Heart right ventricle (tissue), 16 donors: ENCODE results near the gene FAM219A. TPM values are rescaled to one million over a fixed set of nuclear protein-coding genes. Genes with fewer than 3 reads are reported as not detected.

Source experiments
- ATAC-seq, 8 donors: fragments of 200-7000 bp; cut with Tn5 transposase; one replicate each; pipeline ENCODE4 v1.9.1; 2020; ENCODE audit warnings: mild to moderate bottlenecking in 8 of 8, moderate library complexity in 8 of 8, moderate number of reproducible peaks in 1 of 8
- DNase-seq, 2 donors: peaks; one replicate each; pipeline ENCODE4 v3.0.0-alpha.2; 2020
- H3K27ac ChIP-seq, 10 donors: fragments of 200-600 bp; sonication (generic) in 2 of 10; one replicate each; pipeline versions ENCODE4 v1.5.0 to v1.8.0; 2020 to 2022; ENCODE audit warnings: mild to moderate bottlenecking in 3 of 10
- H3K27me3 ChIP-seq, 7 donors: fragments of 200-600 bp; one replicate each; pipeline ENCODE4 v1.8.0; 2021 to 2022; ENCODE audit warnings: mild to moderate bottlenecking in 2 of 7
- H3K36me3 ChIP-seq, 9 donors: fragments of 200-600 bp; sonication (generic) in 1 of 9; one replicate each; pipeline versions ENCODE4 v1.5.0 to v1.8.0; 2020 to 2022; ENCODE audit warnings: mild to moderate bottlenecking in 2 of 9
- H3K4me1 ChIP-seq, 9 donors: fragments of 200-600 bp; sonication (generic) in 1 of 9; one replicate each; pipeline versions ENCODE4 v1.5.0 to v1.8.0; 2020 to 2022; ENCODE audit warnings: mild to moderate bottlenecking in 4 of 9
- H3K4me3 ChIP-seq, 10 donors: fragments of 200-600 bp; sonication (generic) in 2 of 10; one replicate each; pipeline versions ENCODE4 v1.5.0 to v1.8.0; 2020 to 2022; ENCODE audit warnings: mild to moderate bottlenecking in 7 of 10, moderate library complexity in 2 of 10
- H3K9me3 ChIP-seq, 11 donors: fragments of 200-600 bp in 10 of 11; sonication (generic) in 2 of 11; one replicate each; pipeline versions ENCODE4 v1.5.0 to v1.8.0; 2013 to 2022; ENCODE audit warnings: mild to moderate bottlenecking in 2 of 11, control low read depth in 1 of 11, moderate library complexity in 1 of 11
- WGBS, 2 donors: extraction: QIAGEN DNeasy Blood & Tissue Kit; methylation state at CpG; one replicate each; pipeline ENCODE4 v1.1.7; 2013; ENCODE audit warnings: inconsistent platforms in 1 of 2; 5-methylcytosine and 5-hydroxymethylcytosine counted together
- intact Hi-C, 10 donors: fragments of 100-400 bp; cut with DNase I; formaldehyde crosslinking; loops; one replicate each; pipeline versions ENCODE4 v1.11.1 to v1.14.2; 2022
- polyA plus RNA-seq, 2 donors: library from polyadenylated mRNA; stranded (reverse); fragments of 200-250 nt; gene quantifications; one replicate each; pipeline ENCODE4 v1.2.3, GENCODE V29; 2013
- total RNA-seq, 10 donors: library from RNA; stranded (reverse); fragmentation: NEBNext Ultra II Directional in 3 of 10; extraction: Animal tissue kit (Norgen Biotek cat#: 25700) in 3 of 10; gene quantifications; one replicate each; pipeline versions ENCODE4 v1.2.1 to v1.2.4, GENCODE V29; 2021 to 2023
- TF ChIP-seq, protein P1 (sequence below), 9 donors: fragments of 200-600 bp; sonication (generic) in 2 of 9; IDR thresholded peaks; one replicate each; pipeline versions ENCODE4 v1.5.0 to v1.8.0; 2021 to 2022; ENCODE audit warnings: antibody characterized with exemption in 9 of 9, mild to moderate bottlenecking in 5 of 9, moderate library complexity in 1 of 9
- donor health status: Arrhythmogenic right ventricular cardiomyopathy.
- donor health status: ischemic (EF 13 %, LVEDD 7.1; RV severe dilation, severe dysfunction).
- donor health status: healthy with polysubstance abuse.
- donor health status: DM: no; HTN: yes; CAD: no.
- donor health status: DM: no; HTN: no; CAD: no.
- donor health status: ischemic (EF 25% LVEDD 6.9; RV normal size, moderate dysfunction).
- donor health status: ischemic (EF 25% LVEDD 5.7; RV mildly dilated, moderate dysfunction).
- donor health status: healthy.
- donor health status: DM: yes; HTN: yes; CAD: no.
- donor health status: Ischemic cardiomyopathy.
- donor health status: ischemic (EF 35%, LVEDD 5.7; RV mildly dilated, moderate dysfunction).
- donor health status: nonischemic (EF 11% LVEDD 7.7; RV severe dilation, severe dysfunction).
- donor health status: DM: yes; HTN: yes; CAD: no.
- donor health status: PGD.
- donor health status: ischemic (EF 29% LVEDD 5.4; RV normal size, mild dysfunction).
- donor health status: nonischemic (EF 23%, LVEDD 6.1; RV moderate dilation, normal function).

The FAM219A gene
- total and polyA plus RNA-seq, 12 donors = 15.1 to 38.6 (median 25.9) TPM

DNA sequence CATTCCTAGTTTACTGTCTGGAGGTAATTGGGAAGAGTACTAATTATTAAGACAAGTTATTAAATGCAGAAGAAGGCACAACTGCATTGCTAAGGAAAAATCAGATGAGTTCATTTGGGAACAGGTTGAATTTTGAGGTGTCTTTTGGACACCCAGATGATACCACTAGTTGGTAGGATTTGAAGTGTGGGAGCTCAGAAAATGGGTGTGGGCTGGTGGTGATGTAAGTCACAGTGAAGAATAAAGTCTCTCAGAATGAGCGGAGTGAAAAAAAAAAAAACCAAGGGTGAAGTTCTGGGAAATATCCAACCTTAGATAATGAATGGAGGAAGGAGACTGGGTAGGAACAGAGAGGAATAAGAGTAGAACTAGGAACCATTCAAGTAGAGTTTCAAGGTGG is 46.0 kb downstream of the FAM219A start:
- no peaks in the 10 kb centered on the region for H3K27me3 ChIP-seq
- TF ChIP-seq, protein P1, sequence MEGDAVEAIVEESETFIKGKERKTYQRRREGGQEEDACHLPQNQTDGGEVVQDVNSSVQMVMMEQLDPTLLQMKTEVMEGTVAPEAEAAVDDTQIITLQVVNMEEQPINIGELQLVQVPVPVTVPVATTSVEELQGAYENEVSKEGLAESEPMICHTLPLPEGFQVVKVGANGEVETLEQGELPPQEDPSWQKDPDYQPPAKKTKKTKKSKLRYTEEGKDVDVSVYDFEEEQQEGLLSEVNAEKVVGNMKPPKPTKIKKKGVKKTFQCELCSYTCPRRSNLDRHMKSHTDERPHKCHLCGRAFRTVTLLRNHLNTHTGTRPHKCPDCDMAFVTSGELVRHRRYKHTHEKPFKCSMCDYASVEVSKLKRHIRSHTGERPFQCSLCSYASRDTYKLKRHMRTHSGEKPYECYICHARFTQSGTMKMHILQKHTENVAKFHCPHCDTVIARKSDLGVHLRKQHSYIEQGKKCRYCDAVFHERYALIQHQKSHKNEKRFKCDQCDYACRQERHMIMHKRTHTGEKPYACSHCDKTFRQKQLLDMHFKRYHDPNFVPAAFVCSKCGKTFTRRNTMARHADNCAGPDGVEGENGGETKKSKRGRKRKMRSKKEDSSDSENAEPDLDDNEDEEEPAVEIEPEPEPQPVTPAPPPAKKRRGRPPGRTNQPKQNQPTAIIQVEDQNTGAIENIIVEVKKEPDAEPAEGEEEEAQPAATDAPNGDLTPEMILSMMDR (IDR thresholded peaks at IDR 0.05) = no peak
- no peak for DNase-seq
- intact Hi-C loops = loop anchor here in 1 of 10 donors (2.0 kb wide), 1 partner anchor 88 kb away; no protein-coding TSS in a partner anchor
- peaks cover 0 to 10% (median 0%) of the 10 kb centered on the region in 9 donors for H3K4me1 ChIP-seq
- WGBS, 2 donors = 42 to 50% methylated on average over 1 of the region's 1 CpG
- H3K9me3 ChIP-seq = no peaks in the 10 kb centered on the region
- ATAC-seq = no peak
- H3K4me3 ChIP-seq = no peak overlapping the region
- peaks cover 0 to 26% (median 0%) of the 10 kb centered on the region in 9 donors for H3K36me3 ChIP-seq
- H3K27ac ChIP-seq = no peak overlapping the region

DNA sequence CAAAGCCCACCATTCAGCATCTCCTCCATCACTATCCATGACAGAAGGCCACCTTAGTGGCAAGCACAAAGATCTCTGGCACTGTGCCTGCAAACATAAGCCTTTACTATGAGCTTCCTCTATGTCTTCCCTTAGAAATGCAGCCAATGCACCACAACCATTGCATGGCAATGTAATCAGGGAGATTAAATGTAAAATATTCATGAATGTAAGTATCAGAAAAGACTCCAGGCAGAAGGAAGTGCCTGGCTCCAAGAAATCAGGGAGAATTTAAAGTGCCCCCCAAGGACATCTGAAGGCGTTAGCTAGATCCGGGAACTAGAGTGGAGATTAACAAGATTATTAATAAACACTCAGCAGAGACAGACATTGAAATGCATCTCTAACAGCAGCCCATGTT is 49.2 kb downstream of the FAM219A start:
- Histone ChIP-seq H3K27ac (no peak overlapping the region), H3K4me1 (peaks cover 0 to 10% (median 0%) of the 10 kb centered on the region in 9 donors), H3K4me3 (no peak overlapping the region), H3K9me3 (no peaks in the 10 kb centered on the region), H3K27me3 (no peaks in the 10 kb centered on the region), H3K36me3 (peaks cover 0 to 48% (median 4%) of the 10 kb centered on the region in 9 donors)
- DNase-seq (no peak), ATAC-seq (no peak)
- WGBS, 2 donors = 69 to 75% methylated on average over 2 of the region's 2 CpGs
- TF ChIP-seq, protein P1 (IDR thresholded peaks at IDR 0.05) = no peak
- intact Hi-C loops = loop anchor here in 4 of 10 donors (5.0 to 10.0 kb wide), 5 partner anchors 86 to 783 kb away; no protein-coding TSS in a partner anchor

DNA sequence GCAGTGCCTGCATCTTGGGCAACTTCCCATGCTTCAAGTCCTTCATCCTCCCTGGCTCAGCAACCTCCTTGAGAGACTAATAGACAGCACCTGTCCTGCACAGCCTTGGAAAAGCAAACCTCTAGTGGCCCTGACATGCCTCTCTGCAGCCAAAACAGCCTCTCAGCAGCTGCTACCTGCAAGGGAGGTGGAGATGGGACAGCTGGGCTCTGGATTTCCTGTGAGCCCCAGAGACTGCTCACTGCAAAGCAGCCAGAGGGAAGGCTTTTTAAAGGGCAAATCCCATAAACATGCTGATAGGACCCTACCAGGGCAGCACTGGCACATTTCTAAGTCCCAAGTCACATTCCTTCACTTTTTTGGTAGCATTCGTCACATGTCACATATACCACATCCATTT is 50.2 kb downstream of the FAM219A start:
- DNase-seq = no peak
- H3K36me3 ChIP-seq = peaks cover 0 to 58% (median 14%) of the 10 kb centered on the region in 9 donors
- no peak overlapping the region for H3K27ac ChIP-seq
- peaks cover 0 to 10% (median 0%) of the 10 kb centered on the region in 9 donors for H3K4me1 ChIP-seq
- no peaks in the 10 kb centered on the region for H3K27me3 ChIP-seq
- no peak for ATAC-seq
- 92 to 100% methylated on average over 1 of the region's 1 CpG for WGBS, 2 donors
- no peaks in the 10 kb centered on the region for H3K9me3 ChIP-seq
- H3K4me3 ChIP-seq = no peak overlapping the region
- intact Hi-C loops = loop anchor here in 4 of 10 donors (5.0 to 10.0 kb wide), 5 partner anchors 87 to 784 kb away; no protein-coding TSS in a partner anchor
- TF ChIP-seq, protein P1 (IDR thresholded peaks at IDR 0.05) = no peak

DNA sequence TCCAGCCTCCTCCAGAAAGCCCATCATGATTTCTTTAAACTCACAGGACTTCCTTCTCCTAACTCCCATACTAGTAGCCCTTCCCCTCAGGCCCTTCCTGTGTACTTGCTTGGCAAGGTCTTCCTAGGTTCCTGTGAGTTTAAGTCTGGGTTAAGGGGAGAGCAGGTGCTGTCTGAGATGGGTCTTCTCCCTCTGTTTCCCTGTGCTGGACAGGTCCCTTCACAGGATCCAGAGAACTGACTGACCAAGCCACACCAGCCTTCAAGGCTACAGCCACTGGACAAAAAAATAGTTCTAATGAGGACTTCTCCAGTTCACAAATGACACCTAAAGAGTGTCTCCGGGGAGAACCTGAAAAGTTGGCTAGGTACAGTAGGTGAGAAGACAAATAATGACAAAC is 52.2 kb downstream of the FAM219A start:
- DNase-seq (no peak), ATAC-seq (no peak)
- Histone ChIP-seq H3K27ac (no peak overlapping the region), H3K4me3 (no peak overlapping the region), H3K27me3 (no peaks in the 10 kb centered on the region), H3K9me3 (no peaks in the 10 kb centered on the region), H3K4me1 (peaks cover 0 to 10% (median 0%) of the 10 kb centered on the region in 9 donors), H3K36me3 (peaks cover 0 to 73% (median 28%) of the 10 kb centered on the region in 9 donors)
- TF ChIP-seq, protein P1 (IDR thresholded peaks at IDR 0.05) = no peak
- 88% methylated on average over 1 of the region's 1 CpG for WGBS, 2 donors
- intact Hi-C loops = loop anchor here in 4 of 10 donors (5.0 to 10.0 kb wide), 5 partner anchors 89 to 786 kb away; no protein-coding TSS in a partner anchor
